GM18502 (cell line): ENCODE measurements around the gene CCDC71.

Experiments
- ATAC-seq: cut with Tn5 transposase; IDR thresholded peaks from one replicate; pipeline ENCODE4 v1.9.1; 2021; ENCODE audit warnings: mild to moderate bottlenecking; ENCODE audit not compliant: unreplicated experiment, poor library complexity

Gene CCDC71

DNA sequence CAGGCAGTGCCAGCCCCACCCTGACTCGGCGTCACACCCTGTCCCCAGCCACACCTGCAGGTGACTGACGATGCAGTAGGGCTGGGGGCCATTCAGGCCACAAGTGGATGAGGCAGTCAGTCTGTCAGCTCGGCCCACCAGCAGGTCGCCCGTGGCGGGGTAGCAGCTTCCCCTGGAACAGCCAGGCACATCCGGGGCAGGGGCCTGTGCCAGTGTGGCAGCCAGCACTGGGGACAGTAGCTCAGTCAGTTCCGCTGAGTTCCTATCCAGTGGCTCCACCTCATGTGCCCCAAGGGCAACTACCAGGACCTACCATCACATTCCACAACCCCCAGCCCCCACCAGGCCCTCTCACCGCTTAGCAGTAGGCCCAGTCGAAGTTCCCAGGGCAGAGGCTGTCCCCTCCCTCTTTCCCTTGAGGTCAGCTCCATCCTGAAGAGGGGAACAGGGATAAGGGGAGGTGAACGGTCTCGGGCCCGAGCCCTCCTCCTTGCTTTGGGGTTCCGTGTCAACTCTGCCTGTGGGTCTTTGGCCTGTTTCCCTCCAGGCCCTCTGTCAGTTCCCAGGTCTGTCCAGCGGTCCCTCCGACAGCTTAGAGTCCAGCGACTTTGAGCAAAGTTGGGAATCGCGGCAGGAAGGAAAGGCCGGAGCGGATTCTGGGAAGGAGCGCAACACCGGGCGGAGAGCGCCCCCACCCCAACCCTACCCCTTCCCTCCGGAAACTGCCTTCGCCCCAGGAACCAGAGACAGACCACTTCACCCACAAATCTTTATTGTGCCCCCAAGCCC is 33.5 kb downstream of the CCDC71 start, which contains the start of gene LAMB2:
LAMB2 (minus strand) TSS at position 614 of the 789 bp plus-strand sequence; CDS start at position 431, 183 bp downstream.
- ATAC-seq: no peak

DNA sequence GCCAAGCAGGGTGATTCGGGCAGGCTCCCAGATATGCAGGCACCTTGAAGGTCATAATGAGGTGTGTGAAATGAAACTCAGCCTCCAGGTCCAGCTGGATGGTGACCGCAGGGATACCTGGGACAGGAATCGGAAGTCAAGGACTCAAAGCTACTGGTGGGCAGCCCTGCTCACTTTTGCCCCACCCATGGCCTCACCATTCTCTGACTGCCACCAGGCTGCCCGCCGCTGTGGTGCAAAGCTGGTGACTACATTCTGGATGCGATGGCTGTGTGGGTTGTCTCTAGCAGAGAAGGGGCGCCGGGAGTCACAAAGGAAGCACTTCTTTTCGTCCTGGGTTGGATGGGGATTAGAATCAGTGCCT is 34.1 kb downstream of the CCDC71 start:
- ATAC-seq: no peak

DNA sequence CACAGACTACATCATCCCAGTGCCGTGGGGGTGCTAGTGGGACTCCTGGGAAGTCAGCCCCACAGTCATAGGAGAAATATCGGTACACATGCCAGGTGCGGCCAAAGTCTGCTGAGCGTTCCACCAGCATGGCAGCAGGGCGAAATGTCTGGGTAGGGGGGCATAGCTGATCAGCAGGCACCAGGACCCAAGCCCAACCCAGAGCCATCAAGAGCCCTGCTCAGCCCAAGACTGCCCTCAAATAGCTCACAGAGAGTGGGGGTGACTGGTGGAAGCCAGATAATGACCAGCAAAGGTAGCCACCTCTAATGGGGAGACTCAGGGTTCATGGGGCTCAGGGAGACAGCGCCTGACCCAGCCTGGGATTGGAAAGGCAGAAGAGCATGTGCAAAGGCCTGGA is 34.6 kb downstream of the CCDC71 start:
- no peak for ATAC-seq

DNA sequence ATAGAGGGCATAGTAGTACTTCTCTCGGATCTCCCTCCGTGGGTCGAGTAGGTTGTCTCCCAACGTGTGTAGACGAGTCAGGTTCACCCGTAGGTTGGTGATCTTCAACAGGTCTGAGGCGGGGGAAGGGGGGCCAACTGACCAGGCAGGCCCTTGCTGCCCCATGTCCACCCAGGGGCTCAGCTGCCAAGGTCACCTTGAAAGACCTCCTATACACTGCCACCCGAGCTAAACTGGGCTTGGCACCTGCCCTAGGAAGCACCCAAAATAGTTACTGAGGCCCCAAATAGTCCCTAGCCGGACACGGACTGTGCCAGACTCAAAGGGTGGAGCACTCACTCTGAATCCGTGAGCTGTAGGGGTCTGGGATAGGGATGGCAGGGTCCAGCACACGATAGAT is 35.1 kb downstream of the CCDC71 start:
- ATAC-seq: no peak

DNA sequence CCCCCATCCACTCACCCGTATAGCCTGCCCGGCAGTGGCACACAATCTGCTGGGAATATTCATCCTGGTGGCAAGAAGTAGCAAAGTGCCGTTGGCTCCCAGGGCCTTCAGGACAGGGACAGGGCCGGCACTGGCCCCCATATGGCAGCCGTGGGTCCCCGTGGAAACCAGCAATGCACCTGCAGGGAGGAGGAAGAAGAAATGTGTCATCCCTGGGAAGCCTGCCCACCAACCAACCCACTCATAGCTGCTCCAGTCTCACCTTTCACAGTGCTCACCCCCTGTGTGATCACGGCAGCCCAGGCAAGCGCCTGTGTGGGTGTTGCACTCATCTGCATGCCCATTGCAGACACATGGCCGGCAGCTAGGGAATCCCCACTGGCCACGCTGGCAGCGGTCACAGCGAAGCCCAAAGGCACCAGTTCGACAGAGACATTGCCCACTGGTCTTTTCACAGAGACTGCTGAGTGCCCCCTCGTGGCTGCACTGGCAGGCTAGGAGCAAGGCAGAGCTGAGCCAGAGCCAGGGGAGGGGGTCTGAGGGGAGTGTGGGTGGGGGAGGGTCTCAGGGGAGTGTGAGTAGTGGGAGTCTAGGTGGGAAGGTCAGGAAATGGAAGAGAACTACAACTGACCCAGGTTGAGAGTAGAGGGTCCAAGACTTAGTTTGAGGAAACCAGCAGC is 41.0 kb downstream of the CCDC71 start:
- ATAC-seq: no peak

DNA sequence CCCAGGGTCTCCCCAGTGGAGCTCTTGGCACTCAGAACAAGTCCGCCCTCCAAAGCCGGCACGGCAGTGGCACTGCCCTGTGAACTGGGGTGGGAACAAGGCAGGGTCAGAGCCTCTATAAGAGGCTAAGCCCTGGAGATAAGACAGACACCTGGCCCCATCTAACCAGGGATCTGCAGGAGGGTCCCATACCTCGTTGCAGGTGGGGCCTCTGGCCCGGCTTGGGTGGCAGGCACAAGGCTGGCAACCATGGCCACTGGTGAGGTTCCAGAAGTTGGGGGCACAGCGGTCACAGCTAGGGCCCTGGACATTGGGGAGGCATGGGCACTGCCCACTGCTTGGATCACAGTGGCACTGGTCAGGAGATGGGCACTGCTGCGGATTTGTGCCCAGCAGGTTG is 41.9 kb downstream of the CCDC71 start:
- ATAC-seq: no peak

DNA sequence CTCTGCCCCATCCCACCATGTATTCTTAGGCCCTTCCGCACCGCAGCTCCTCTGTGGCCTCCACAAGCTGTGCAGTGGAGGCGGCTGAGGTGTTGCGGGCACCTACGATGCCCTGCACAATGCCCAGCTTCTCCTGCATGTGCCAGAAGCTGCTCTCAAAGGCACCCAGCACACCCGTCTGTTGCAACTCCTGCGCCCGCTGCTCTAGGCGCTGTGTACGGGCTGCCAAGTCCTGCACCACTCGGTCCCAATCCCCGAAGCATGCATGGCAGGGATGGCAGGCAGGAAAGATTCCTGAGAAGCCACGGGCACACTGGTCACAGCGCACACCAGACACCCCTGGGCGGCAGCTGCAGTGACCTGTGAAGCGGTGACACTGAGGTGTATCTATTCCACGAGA is 42.4 kb downstream of the CCDC71 start:
- no peak for ATAC-seq

- no peak for ATAC-seq
Measured at GRCh38 chr3:49122886-49123545, 43.1 kb downstream of the CCDC71 start.

GRCh38 chr3:49122451-49122850 is 43.7 kb downstream of the CCDC71 start:
- ATAC-seq: no peak

DNA sequence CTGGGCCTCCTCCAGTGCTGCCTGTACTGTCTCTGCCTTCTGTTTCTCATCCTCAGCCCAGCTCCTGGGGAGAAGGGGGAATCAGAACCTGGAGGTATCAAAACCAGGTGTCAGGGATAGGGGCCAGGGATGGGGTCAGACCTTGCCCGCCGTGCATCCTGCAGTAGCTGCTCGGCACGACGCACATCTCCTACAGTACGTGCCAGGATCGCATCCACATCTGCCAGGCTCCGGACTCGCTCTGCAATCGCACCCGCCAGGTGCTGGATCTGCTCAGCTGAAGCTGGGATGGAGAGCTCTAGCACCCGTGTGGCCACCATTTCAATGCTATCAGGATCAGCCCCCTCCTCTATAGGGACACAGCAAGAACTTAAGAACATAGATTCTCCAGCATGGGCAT is 44.1 kb downstream of the CCDC71 start:
- ATAC-seq: no peak

- ATAC-seq: no peak
Measured at GRCh38 chr3:49121132-49121736, 44.9 kb downstream of the CCDC71 start.

DNA sequence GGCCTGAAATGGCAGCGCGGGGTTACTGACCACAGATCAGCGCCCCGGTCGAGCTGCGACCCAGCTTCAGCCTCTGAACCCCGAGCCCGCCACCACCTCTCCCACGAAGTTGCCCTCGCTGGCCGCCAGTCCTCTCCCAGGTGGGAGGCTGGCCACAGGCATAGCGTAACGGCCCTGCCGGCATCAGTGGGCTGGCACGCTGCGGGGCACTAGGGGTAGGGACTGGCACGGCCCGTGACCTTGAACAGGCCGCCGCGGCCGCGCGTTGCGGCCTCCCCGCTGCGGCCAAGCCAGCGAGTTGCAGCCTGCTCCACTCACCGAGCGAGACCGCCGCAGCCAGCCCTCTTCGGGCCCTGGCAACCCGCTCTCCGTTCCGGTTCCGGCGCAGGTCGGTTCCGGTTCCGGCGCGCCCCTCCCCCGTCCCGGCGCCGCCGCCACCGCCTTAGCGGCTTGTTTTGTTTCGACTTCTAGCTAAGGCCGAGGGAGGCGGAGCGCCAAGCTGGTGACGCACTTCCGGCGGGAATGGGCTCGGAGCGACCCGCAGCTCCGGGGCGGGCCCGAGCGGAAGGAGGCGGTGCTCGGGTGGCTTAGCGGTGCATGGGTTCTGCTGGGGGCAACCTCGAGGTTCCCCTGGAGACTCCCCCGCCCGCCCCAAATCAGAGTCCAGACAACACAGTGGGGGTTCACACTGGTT is 45.5 kb downstream of the CCDC71 start, which contains the start of gene USP19:
USP19 (minus strand) TSS at position 386 of the 694 bp plus-strand sequence. CDS start 1,678 bp downstream, outside the sequence.
- ATAC-seq: peak; percentile 79

GRCh38 chr3:49120096-49120437 is 46.1 kb downstream of the CCDC71 start:
- no peak for ATAC-seq

- ATAC-seq: no peak
Measured at GRCh38 chr3:49119439-49119838, 46.7 kb downstream of the CCDC71 start.

GRCh38 chr3:49119036-49119435 is 47.1 kb downstream of the CCDC71 start:
- ATAC-seq: no peak
